Loucy (cell line): ENCODE data around the gene CPNE6.

Experiments used
- CTCF ChIP-seq: fragments of 200-600 bp; sonication (generic); conservative IDR thresholded peaks from 2 replicates; pipeline ENCODE4 v1.5.1; 2014; ENCODE audit warnings: mild to moderate bottlenecking, antibody characterized with exemption, low read length
- EZH2phosphoT487 ChIP-seq: fragments of 200-600 bp; IDR thresholded peaks from 2 replicates; pipeline ENCODE4 v1.6.1; 2018; ENCODE audit warnings: antibody characterized with exemption, mild to moderate bottlenecking, moderate library complexity, borderline replicate concordance

- TF ChIP-seq CTCF (no peak), EZH2phosphoT487 (no peak)
These were observed 12.1 kb downstream of the CPNE6 start for GRCh38 chr14:24083462-24083861.
